SK-N-SH (cell line): ENCODE measurements around the gene VIPAS39. TPM values are rescaled to one million over a fixed set of nuclear protein-coding genes. Genes with fewer than 3 reads are reported as not detected.

ENCODE experiments used
- CTCF ChIA-PET: fragments of 300-600, 350-600 bp; formaldehyde crosslinking; extraction: SDS; loops from one replicate; lab custom pipeline; 2021; lab: Yijun Ruan, JAX
- POLR2A ChIA-PET: fragments of 350-600 bp; sonication (Branson Sonifier 250); formaldehyde crosslinking; extraction: SDS; loops from one replicate; lab custom pipeline; 2020; ENCODE audit warnings: antibody characterized with exemption, inconsistent platforms; lab: Yijun Ruan, JAX
- DNase-seq: peaks from one replicate; pipeline ENCODE4 v3.0.0; 2012
- H2AFZ ChIP-seq: fragments of 200-600 bp; sonication (generic); 2 replicates; pipeline ENCODE4 v1.8.1; 2016; ENCODE audit warnings: antibody characterized with exemption, mild to moderate bottlenecking, low read depth
- H3F3A ChIP-seq: fragments of 200-600 bp; sonication (generic); replicated peaks from 2 replicates; pipeline ENCODE3; 2016; ENCODE audit warnings: antibody characterized with exemption, mild to moderate bottlenecking; ENCODE audit not compliant: insufficient read depth
- H3K27ac ChIP-seq, 2 experiments: fragments of 200-500 bp in 1 of 2; fragments of 200-600 bp in 1 of 2; sonication (Bioruptor generic) in 1 of 2; sonication (generic), shearing (Covaris generic) in 1 of 2; 2 replicates each; pipeline versions ENCODE4 v1.5.1 to v1.6.1; 2014 to 2016; ENCODE audit warnings: low read depth in 2 of 2, inconsistent platforms in 1 of 2, low read length in 1 of 2, mild to moderate bottlenecking in 1 of 2, mixed read lengths in 1 of 2
- H3K27me3 ChIP-seq: fragments of 200-600 bp; sonication (generic), shearing (Covaris generic); 2 replicates; pipeline ENCODE4 v1.6.1; 2016; ENCODE audit warnings: mixed run types; ENCODE audit not compliant: insufficient read depth
- H3K36me3 ChIP-seq, 2 experiments: fragments of 200-500 bp in 1 of 2; fragments of 200-600 bp in 1 of 2; sonication (Bioruptor generic) in 1 of 2; sonication (generic) in 1 of 2; replicated peaks in 1 of 2; 2 replicates each; pipeline versions ENCODE3 to v1.5.1; 2014 to 2016; ENCODE audit warnings: low read length in 1 of 2, mild to moderate bottlenecking in 1 of 2; ENCODE audit not compliant: insufficient read depth in 2 of 2, control insufficient read depth in 1 of 2
- H3K4me1 ChIP-seq, 2 experiments: fragments of 200-500 bp in 1 of 2; fragments of 200-600 bp in 1 of 2; sonication (Bioruptor generic) in 1 of 2; sonication (generic), shearing (Covaris generic) in 1 of 2; 2 replicates each; pipeline versions ENCODE4 v1.5.1 to v1.6.1; 2014 to 2016; ENCODE audit warnings: low read depth in 1 of 2, low read length in 1 of 2, mixed run types in 1 of 2; ENCODE audit not compliant: insufficient read depth in 2 of 2, control insufficient read depth in 1 of 2
- H3K4me2 ChIP-seq: fragments of 200-600 bp; sonication (generic), shearing (Covaris generic); 2 replicates; pipeline ENCODE4 v1.6.1; 2017; ENCODE audit warnings: mixed run types
- H3K4me3 ChIP-seq, 2 experiments: fragments of 200-500 bp in 1 of 2; fragments of 200-600 bp in 1 of 2; sonication (Bioruptor generic) in 1 of 2; sonication (generic), shearing (Covaris generic) in 1 of 2; 2 replicates each; pipeline versions ENCODE4 v1.5.1 to v1.8.1; 2014 to 2016; ENCODE audit warnings: low read depth in 2 of 2, inconsistent platforms in 1 of 2, low read length in 1 of 2, mild to moderate bottlenecking in 1 of 2, mixed read lengths in 1 of 2, moderate library complexity in 1 of 2
- H3K79me2 ChIP-seq: fragments of 200-600 bp; sonication (generic); 2 replicates; pipeline ENCODE4 v1.8.1; 2017; ENCODE audit warnings: mild to moderate bottlenecking; ENCODE audit not compliant: insufficient read depth
- H3K9ac ChIP-seq: fragments of 200-600 bp; sonication (generic); 2 replicates; pipeline ENCODE4 v1.6.1; 2017; ENCODE audit warnings: mixed run types
- H3K9me2 ChIP-seq: fragments of 200-600 bp; sonication (generic); 2 replicates; pipeline ENCODE4 v1.6.1; 2017; ENCODE audit warnings: mixed run types
- H3K9me3 ChIP-seq: fragments of 200-600 bp; sonication (generic); 2 replicates; pipeline ENCODE4 v1.6.1; 2017; ENCODE audit warnings: mixed run types, mild to moderate bottlenecking, moderate library complexity
- H4K20me1 ChIP-seq: fragments of 200-600 bp; sonication (generic); 2 replicates; pipeline ENCODE4 v1.6.1; 2017; ENCODE audit warnings: mild to moderate bottlenecking, mixed run types; ENCODE audit not compliant: insufficient read depth
- ELF1 ChIP-seq: IDR thresholded peaks from 2 replicates; pipeline ENCODE4 v1.4.0; 2012
- EP300 ChIP-seq, 2 experiments: IDR thresholded peaks; 2 replicates each; pipeline versions ENCODE4 v1.4.0 to v1.6.1; 2012; ENCODE audit warnings: borderline replicate concordance in 1 of 2, low read depth in 1 of 2, low read length in 1 of 2
- FOSL2 ChIP-seq: IDR thresholded peaks from 2 replicates; pipeline ENCODE4 v1.4.0; 2012; ENCODE audit warnings: low read depth, mild to moderate bottlenecking, moderate library complexity, borderline replicate concordance
- FOXM1 ChIP-seq: IDR thresholded peaks from 2 replicates; pipeline ENCODE4 v1.4.0; 2012; ENCODE audit warnings: low read depth, mild to moderate bottlenecking
- GATA2 ChIP-seq: sonication (generic); formaldehyde crosslinking; IDR thresholded peaks from 2 replicates; pipeline ENCODE4 v1.5.0; 2020; ENCODE audit warnings: mild to moderate bottlenecking, missing genetic modification reagents
- JUND ChIP-seq: IDR thresholded peaks from 2 replicates; pipeline ENCODE4 v1.4.0; 2012
- POLR2AphosphoS5 ChIP-seq: IDR thresholded peaks from 2 replicates; pipeline ENCODE4 v1.6.1; 2012; ENCODE audit warnings: low read depth, low read length
- RCOR1 ChIP-seq: fragments of 150-350 bp; IDR thresholded peaks from 2 replicates; pipeline ENCODE4 v1.6.1; 2017; ENCODE audit warnings: antibody characterized with exemption, low read length
- RFX5 ChIP-seq: IDR thresholded peaks from 2 replicates; pipeline ENCODE4 v1.6.1; 2012; ENCODE audit warnings: mild to moderate bottlenecking, improper control_type of control experiment, low read length
- SIN3A ChIP-seq: IDR thresholded peaks from 2 replicates; pipeline ENCODE4 v1.6.1; 2012; ENCODE audit warnings: low read depth, mild to moderate bottlenecking, low read length, moderate library complexity, borderline replicate concordance
- WGBS: methylation state at CpG from one replicate; pipeline ENCODE4 v1.1.6; 2017; ENCODE audit warnings: low lambda C conversion rate; 5-methylcytosine and 5-hydroxymethylcytosine counted together
- polyA plus RNA-seq, 3 experiments: library from polyadenylated mRNA; depleted of rRNA; stranded (reverse); fragments of >200 nt; gene quantifications; 2 replicates each; pipeline ENCODE4 v1.2.3, GENCODE V29; 2012
- TF ChIP-seq, protein P1 (sequence below): fragments of 150-350 bp; IDR thresholded peaks from 2 replicates; pipeline ENCODE4 v1.6.1; 2017; ENCODE audit warnings: antibody characterized with exemption, low read length, low read depth, borderline replicate concordance
- TF ChIP-seq, protein P2 (sequence below): IDR thresholded peaks from 2 replicates; pipeline ENCODE4 v1.6.1; 2012; ENCODE audit warnings: mild to moderate bottlenecking, low read depth, low read length, moderate library complexity
- TF ChIP-seq, protein P3 (sequence below): IDR thresholded peaks from 2 replicates; pipeline ENCODE4 v1.4.0; 2012; ENCODE audit warnings: low read depth, borderline replicate concordance
- TF ChIP-seq, protein P4 (sequence below): fragments of 150-350 bp; IDR thresholded peaks from 2 replicates; pipeline ENCODE4 v1.6.1; 2016; ENCODE audit warnings: mild to moderate bottlenecking, low read depth, low read length

The VIPAS39 gene
- polyA plus RNA-seq, 1 of the 3 experiments (the other 2 are of a cell fraction): 20.8 TPM

DNA sequence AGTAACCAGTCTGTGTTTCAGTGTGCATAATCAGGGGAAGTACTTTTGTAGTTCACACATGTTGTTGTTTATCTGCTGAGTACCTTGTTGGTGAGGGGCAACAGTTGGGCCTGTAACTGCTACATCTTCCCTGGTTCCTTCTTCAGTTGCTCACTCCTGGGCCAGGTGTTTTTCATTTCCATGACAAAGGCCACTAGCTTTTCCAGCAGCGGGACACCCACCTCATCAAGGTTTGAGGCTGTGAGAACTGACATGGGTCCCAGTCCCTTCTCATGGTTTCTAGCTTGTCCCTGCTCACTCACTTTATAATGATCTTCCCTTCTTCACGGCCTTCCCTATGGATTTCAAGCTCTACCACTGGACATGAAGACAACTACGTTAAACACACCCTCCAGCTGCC is 32.5 kb downstream of the VIPAS39 start:
- POLR2A ChIA-PET: interaction anchor here (0.6 kb wide), 1 partner anchor 23 kb away, joined by 3 read pairs; no protein-coding TSS in a partner anchor
- H3K4me2 ChIP-seq: no peak overlapping the region
- peaks cover 54 to 85% of the 10 kb centered on the region in 2 experiments for H3K36me3 ChIP-seq
- H3K9me3 ChIP-seq: peaks cover 8% of the 10 kb centered on the region; the same call in 1 of the 2 replicates
- H3K9ac ChIP-seq: no peak overlapping the region
- no peaks in the 10 kb centered on the region for H3K27me3 ChIP-seq
- H3K27ac ChIP-seq: no peak overlapping the region
- DNase-seq: no peak
- H2AFZ ChIP-seq: no peak overlapping the region
- CTCF ChIA-PET: interaction anchor here (0.8 kb wide), 2 partner anchors 16 to 18 kb away, joined by 3 read pairs; no protein-coding TSS in a partner anchor
- H3K79me2 ChIP-seq: no peaks in the 10 kb centered on the region
- TF ChIP-seq SIN3A (no peak), FOSL2 (no peak), FOXM1 (no peak), GATA2 (CRISPR knock-in tag) (no peak), RCOR1 (no peak), ELF1 (no peak), POLR2AphosphoS5 (no peak), RFX5 (no peak), JUND (no peak)
- TF ChIP-seq, protein P1, sequence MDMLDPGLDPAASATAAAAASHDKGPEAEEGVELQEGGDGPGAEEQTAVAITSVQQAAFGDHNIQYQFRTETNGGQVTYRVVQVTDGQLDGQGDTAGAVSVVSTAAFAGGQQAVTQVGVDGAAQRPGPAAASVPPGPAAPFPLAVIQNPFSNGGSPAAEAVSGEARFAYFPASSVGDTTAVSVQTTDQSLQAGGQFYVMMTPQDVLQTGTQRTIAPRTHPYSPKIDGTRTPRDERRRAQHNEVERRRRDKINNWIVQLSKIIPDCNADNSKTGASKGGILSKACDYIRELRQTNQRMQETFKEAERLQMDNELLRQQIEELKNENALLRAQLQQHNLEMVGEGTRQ: no peak
- no peaks in the 10 kb centered on the region for H3K4me1 ChIP-seq
- no peaks in the 10 kb centered on the region for H3K9me2 ChIP-seq
- H3F3A ChIP-seq: peaks cover 3% of the 10 kb centered on the region
- 93% methylated on average over 3 of the region's 3 CpGs for WGBS
- no peak overlapping the region for H3K4me3 ChIP-seq
- H4K20me1 ChIP-seq: no peaks in the 10 kb centered on the region

DNA sequence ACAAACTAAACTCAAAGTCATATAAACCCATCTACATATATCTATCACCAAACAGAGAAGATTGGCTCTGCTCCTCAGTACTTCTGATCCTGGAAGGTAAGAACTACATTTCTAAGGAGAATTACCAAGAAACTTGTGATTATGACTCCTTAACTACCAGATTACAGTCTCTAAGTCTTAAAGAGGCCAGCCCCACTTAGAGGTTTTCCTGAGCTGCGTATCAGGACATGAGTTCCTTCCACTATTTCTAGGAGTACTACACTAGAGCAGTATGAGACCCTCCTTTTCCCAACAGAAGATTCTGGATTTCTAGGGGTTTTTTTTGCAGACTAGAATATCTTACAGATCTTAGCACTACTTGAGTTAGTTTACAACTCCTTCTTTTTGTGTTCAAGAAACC is 34.0 kb downstream of the VIPAS39 start, which contains the start of gene NOXRED1:
Gene NOXRED1, minus strand, starts transcription at position 101 of the 400 bp plus-strand sequence. CDS start 634 bp downstream, outside the sequence.
- WGBS: 100% methylated on average over 1 of the region's 1 CpG

More for the DNA sequence above, 34.0 kb downstream of the VIPAS39 start, which contains the start of gene NOXRED1:
- DNase-seq: no peak
- Histone ChIP-seq H3K4me3 (no peak within 1 kb of the TSS), H4K20me1 (no peaks in the 10 kb centered on the region), H3K9me3 (peaks cover 10% of the 10 kb centered on the region; the same call in 1 of the 2 replicates), H3K27ac (no peak within 1 kb of the TSS), H3K79me2 (no peaks in the 10 kb centered on the region), H3K27me3 (no peaks in the 10 kb centered on the region), H3K9me2 (no peaks in the 10 kb centered on the region), H3K4me2 (no peak within 1 kb of the TSS), H3K9ac (no peak within 1 kb of the TSS), H3K4me1 (no peaks in the 10 kb centered on the region), H3F3A (peaks cover 3% of the 10 kb centered on the region), H2AFZ (no peak within 1 kb of the TSS), H3K36me3 (peaks cover 47 to 70% of the 10 kb centered on the region in 2 experiments)
- TF ChIP-seq, protein P2, sequence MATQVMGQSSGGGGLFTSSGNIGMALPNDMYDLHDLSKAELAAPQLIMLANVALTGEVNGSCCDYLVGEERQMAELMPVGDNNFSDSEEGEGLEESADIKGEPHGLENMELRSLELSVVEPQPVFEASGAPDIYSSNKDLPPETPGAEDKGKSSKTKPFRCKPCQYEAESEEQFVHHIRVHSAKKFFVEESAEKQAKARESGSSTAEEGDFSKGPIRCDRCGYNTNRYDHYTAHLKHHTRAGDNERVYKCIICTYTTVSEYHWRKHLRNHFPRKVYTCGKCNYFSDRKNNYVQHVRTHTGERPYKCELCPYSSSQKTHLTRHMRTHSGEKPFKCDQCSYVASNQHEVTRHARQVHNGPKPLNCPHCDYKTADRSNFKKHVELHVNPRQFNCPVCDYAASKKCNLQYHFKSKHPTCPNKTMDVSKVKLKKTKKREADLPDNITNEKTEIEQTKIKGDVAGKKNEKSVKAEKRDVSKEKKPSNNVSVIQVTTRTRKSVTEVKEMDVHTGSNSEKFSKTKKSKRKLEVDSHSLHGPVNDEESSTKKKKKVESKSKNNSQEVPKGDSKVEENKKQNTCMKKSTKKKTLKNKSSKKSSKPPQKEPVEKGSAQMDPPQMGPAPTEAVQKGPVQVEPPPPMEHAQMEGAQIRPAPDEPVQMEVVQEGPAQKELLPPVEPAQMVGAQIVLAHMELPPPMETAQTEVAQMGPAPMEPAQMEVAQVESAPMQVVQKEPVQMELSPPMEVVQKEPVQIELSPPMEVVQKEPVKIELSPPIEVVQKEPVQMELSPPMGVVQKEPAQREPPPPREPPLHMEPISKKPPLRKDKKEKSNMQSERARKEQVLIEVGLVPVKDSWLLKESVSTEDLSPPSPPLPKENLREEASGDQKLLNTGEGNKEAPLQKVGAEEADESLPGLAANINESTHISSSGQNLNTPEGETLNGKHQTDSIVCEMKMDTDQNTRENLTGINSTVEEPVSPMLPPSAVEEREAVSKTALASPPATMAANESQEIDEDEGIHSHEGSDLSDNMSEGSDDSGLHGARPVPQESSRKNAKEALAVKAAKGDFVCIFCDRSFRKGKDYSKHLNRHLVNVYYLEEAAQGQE: no peak
- TF ChIP-seq, protein P3, sequence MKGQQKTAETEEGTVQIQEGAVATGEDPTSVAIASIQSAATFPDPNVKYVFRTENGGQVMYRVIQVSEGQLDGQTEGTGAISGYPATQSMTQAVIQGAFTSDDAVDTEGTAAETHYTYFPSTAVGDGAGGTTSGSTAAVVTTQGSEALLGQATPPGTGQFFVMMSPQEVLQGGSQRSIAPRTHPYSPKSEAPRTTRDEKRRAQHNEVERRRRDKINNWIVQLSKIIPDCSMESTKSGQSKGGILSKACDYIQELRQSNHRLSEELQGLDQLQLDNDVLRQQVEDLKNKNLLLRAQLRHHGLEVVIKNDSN: no peak
- TF ChIP-seq FOXM1 (no peak), EP300 (IDR thresholded peaks at IDR 0.05; ENCODE audit: borderline replicate concordance in 1 of 2, low read depth in 1 of 2, low read length in 1 of 2) (no peak)
- TF ChIP-seq, protein P4, sequence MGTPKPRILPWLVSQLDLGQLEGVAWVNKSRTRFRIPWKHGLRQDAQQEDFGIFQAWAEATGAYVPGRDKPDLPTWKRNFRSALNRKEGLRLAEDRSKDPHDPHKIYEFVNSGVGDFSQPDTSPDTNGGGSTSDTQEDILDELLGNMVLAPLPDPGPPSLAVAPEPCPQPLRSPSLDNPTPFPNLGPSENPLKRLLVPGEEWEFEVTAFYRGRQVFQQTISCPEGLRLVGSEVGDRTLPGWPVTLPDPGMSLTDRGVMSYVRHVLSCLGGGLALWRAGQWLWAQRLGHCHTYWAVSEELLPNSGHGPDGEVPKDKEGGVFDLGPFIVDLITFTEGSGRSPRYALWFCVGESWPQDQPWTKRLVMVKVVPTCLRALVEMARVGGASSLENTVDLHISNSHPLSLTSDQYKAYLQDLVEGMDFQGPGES: no peak
- ChIA-PET CTCF (no interaction called here), POLR2A (no interaction called here)
